Measurements from ENCODE around the gene TRIM8. TPM values are rescaled to one million over a fixed set of nuclear protein-coding genes. Genes with fewer than 3 reads are reported as not detected.

The TRIM8 gene
- total and polyA plus RNA-seq, 2 donors (not counting 3 experiments of a cell fraction or from before 2014, with no cell fraction given) = 74.1 to 114 TPM

- DNase-seq (ENCODE audit: low read depth, low spot score) = no peak
- Histone ChIP-seq H3K9me3 (replicated peaks; ENCODE audit: control insufficient read depth, insufficient read depth, low read length) (no peaks in the 10 kb centered on the region), H3K4me2 (ENCODE audit: insufficient read depth, low read length) (no peak overlapping the region), H3K9me1 (replicated peaks; ENCODE audit: control insufficient read depth, extremely low read depth, insufficient read depth, low read length) (no peaks in the 10 kb centered on the region), H3K4me3 (replicated peaks in 1 of 3; ENCODE audit: insufficient read depth in 1 of 3, low read depth in 1 of 3, low read length in 3 of 3) (no peak overlapping the region), H3K9ac (replicated peaks; ENCODE audit: extremely low read depth, insufficient read depth, low read length) (no peak overlapping the region), H3K27ac (ENCODE audit: insufficient read depth, low read depth, low read length) (peak overlapping the region; percentile 25), H3K79me2 (ENCODE audit: control insufficient read depth, insufficient read depth, low read length) (peaks cover 30% of the 10 kb centered on the region), H4K20me1 (replicated peaks; ENCODE audit: control insufficient read depth, extremely low read depth, insufficient read depth, low read length) (no peaks in the 10 kb centered on the region), H3K36me3 (ENCODE audit: control insufficient read depth in 2 of 2, extremely low read depth in 1 of 2, insufficient read depth in 2 of 2, low read length in 2 of 2) (peaks cover 14 to 34% of the 10 kb centered on the region in 2 experiments), H2AFZ (ENCODE audit: low read depth, low read length) (no peak overlapping the region), H3K27me3 (ENCODE audit: control insufficient read depth in 2 of 2, insufficient read depth in 2 of 2, low read length in 2 of 2) (no peaks in the 10 kb centered on the region), H3K4me1 (ENCODE audit: control insufficient read depth, extremely low read depth, insufficient read depth, low read length) (peaks cover 18% of the 10 kb centered on the region)
- dilution Hi-C loops (cut with MboI; ENCODE audit: extremely low pct_ligation_motif_present, low sequenced_read_pairs) = no loop called here
- POLR2A ChIA-PET = no interaction called here
- BruUV-seq (replicated peaks) = no TSS peak
- TF ChIP-seq MYC (IDR thresholded peaks at IDR 0.05; ENCODE audit: low read depth, low read length) (no peak), EZH2 (IDR thresholded peaks at IDR 0.05; ENCODE audit: borderline replicate concordance, low read depth, low read length, severe bottlenecking) (no peak), POLR2A (IDR thresholded peaks at IDR 0.05; ENCODE audit: low read depth, low read length) (no peak), POLR2AphosphoS5 (IDR thresholded peaks at IDR 0.05; ENCODE audit: insufficient read depth, low read depth, low read length) (no peak), GATA2 (IDR thresholded peaks at IDR 0.05; ENCODE audit: insufficient read depth, insufficient read length, low read depth, low read length) (no peak), FOS (IDR thresholded peaks at IDR 0.05; ENCODE audit: borderline replicate concordance, insufficient read depth, low read length) (no peak), JUN (IDR thresholded peaks at IDR 0.05; ENCODE audit: borderline replicate concordance, insufficient read depth, insufficient read length, low read depth) (no peak)
- TF ChIP-seq, protein P1, sequence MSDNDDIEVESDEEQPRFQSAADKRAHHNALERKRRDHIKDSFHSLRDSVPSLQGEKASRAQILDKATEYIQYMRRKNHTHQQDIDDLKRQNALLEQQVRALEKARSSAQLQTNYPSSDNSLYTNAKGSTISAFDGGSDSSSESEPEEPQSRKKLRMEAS (IDR thresholded peaks at IDR 0.05; ENCODE audit: insufficient read depth, insufficient read length) = no peak
- TF ChIP-seq, protein P2, sequence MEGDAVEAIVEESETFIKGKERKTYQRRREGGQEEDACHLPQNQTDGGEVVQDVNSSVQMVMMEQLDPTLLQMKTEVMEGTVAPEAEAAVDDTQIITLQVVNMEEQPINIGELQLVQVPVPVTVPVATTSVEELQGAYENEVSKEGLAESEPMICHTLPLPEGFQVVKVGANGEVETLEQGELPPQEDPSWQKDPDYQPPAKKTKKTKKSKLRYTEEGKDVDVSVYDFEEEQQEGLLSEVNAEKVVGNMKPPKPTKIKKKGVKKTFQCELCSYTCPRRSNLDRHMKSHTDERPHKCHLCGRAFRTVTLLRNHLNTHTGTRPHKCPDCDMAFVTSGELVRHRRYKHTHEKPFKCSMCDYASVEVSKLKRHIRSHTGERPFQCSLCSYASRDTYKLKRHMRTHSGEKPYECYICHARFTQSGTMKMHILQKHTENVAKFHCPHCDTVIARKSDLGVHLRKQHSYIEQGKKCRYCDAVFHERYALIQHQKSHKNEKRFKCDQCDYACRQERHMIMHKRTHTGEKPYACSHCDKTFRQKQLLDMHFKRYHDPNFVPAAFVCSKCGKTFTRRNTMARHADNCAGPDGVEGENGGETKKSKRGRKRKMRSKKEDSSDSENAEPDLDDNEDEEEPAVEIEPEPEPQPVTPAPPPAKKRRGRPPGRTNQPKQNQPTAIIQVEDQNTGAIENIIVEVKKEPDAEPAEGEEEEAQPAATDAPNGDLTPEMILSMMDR (IDR thresholded peaks at IDR 0.05; ENCODE audit: extremely low read depth in 1 of 2, insufficient read depth in 1 of 2, low read depth in 1 of 2, low read length in 2 of 2) = no peak
- CTCF ChIA-PET = interaction anchor here (0.9 to 2.5 kb wide), 6 partner anchors 11 to 153 kb away, joined by 3 to 8 read pairs (median 4); partner anchors contain the start of gene SUFU
- intact Hi-C loops (cut with micrococcal nuclease) = no loop called here
- FAIRE-seq = no peak
Measured at GRCh38 chr10:102657451-102657850, 13.2 kb downstream of the TRIM8 start.

Data from endothelial cell of umbilical vein (primary cell).